ENCODE results near the gene UBE2J1. TPM values are rescaled to one million over a fixed set of nuclear protein-coding genes. Genes with fewer than 3 reads are reported as not detected.

UBE2J1 gene
- total RNA-seq, 2 experiments from 2014 or later, result 34.7 to 34.9 TPM

DNA sequence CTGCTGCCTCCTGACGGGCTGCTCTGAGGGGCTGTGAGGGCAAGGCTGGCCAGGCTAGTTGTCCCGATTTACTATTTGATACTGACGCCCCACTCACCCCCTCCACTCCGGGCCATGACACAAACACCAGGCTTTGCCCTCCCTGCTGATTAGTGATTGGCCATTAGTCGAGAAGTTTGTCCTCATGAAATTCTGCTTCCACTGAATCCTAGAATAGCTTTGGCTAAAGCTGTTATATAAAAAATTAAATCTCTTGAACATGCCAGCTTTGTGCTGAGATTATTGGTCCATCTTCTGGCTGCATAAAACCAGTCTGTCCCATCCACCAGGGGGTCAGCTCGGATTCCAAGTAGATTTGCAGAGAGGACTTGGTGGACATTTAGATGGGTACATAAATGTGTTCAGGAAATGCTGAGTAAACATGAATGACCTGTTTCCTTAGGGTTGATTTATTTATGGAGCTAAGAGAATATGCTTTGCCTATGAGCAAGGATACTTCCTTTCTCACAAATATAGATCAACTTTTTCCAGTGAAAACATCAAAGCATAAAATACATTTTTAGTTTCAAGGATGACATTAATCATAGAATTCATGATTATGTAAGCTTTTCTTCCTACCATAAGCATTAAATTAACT is 37.2 kb downstream of the UBE2J1 start, which contains the start of gene GABRR2:
TSS of gene GABRR2 (minus strand) at position 51 of the 637 bp plus-strand sequence. CDS start 134 bp downstream, outside the sequence.
- H3K9me3 Mint-ChIP-seq, result no peaks in the 10 kb centered on the region
- TF ChIP-seq, protein P1, sequence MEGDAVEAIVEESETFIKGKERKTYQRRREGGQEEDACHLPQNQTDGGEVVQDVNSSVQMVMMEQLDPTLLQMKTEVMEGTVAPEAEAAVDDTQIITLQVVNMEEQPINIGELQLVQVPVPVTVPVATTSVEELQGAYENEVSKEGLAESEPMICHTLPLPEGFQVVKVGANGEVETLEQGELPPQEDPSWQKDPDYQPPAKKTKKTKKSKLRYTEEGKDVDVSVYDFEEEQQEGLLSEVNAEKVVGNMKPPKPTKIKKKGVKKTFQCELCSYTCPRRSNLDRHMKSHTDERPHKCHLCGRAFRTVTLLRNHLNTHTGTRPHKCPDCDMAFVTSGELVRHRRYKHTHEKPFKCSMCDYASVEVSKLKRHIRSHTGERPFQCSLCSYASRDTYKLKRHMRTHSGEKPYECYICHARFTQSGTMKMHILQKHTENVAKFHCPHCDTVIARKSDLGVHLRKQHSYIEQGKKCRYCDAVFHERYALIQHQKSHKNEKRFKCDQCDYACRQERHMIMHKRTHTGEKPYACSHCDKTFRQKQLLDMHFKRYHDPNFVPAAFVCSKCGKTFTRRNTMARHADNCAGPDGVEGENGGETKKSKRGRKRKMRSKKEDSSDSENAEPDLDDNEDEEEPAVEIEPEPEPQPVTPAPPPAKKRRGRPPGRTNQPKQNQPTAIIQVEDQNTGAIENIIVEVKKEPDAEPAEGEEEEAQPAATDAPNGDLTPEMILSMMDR (IDR thresholded peaks at IDR 0.05), result no peak
- no peaks in the 10 kb centered on the region for H3K4me1 Mint-ChIP-seq (ENCODE audit: low read depth)
- no peak within 1 kb of the TSS for H3K4me3 Mint-ChIP-seq
- ChIA-PET CTCF (no interaction called here), POLR2A (no interaction called here)
- H3K27me3 ChIP-seq (ENCODE audit: control insufficient read depth in 1 of 2, insufficient read depth in 2 of 2, low read length in 2 of 2), result no peaks in the 10 kb centered on the region
- no peak within 1 kb of the TSS for H3K4me3 ChIP-seq (ENCODE audit: low read length)
- no peak within 1 kb of the TSS for H3K27ac Mint-ChIP-seq
- no peaks in the 10 kb centered on the region for H3K27me3 Mint-ChIP-seq
- intact Hi-C loops (cut with DNase I, micrococcal nuclease), result no loop called here
- no peaks in the 10 kb centered on the region for H3K9me3 ChIP-seq (ENCODE audit: control insufficient read depth in 1 of 2, insufficient read depth in 1 of 2, low read length in 2 of 2)
- no peak for ATAC-seq (ENCODE audit: poor library complexity)
- H3K36me3 ChIP-seq (ENCODE audit: insufficient read depth, low read length), result peaks cover 4% of the 10 kb centered on the region
- DNase-seq, result no peak
- H3K27ac ChIP-seq (ENCODE audit: low read depth in 1 of 2, low read length in 2 of 2), result no peak within 1 kb of the TSS
- no peaks in the 10 kb centered on the region for H3K4me1 ChIP-seq (ENCODE audit: insufficient read depth, low read length)
- peaks cover 23% of the 10 kb centered on the region for H3K36me3 Mint-ChIP-seq (ENCODE audit: low read depth)

- no peak for DNase-seq
- H3K36me3 ChIP-seq (ENCODE audit: insufficient read depth, low read length), result peaks cover 4% of the 10 kb centered on the region
- H3K27me3 Mint-ChIP-seq, result no peaks in the 10 kb centered on the region
- H3K27ac Mint-ChIP-seq, result no peak overlapping the region
- no peaks in the 10 kb centered on the region for H3K9me3 Mint-ChIP-seq
- POLR2A ChIA-PET, result no interaction called here
- no peak overlapping the region for H3K27ac ChIP-seq (ENCODE audit: low read depth in 1 of 2, low read length in 2 of 2)
- CTCF ChIA-PET, result no interaction called here
- ATAC-seq (ENCODE audit: poor library complexity), result no peak
- H3K4me1 ChIP-seq (ENCODE audit: insufficient read depth, low read length), result no peaks in the 10 kb centered on the region
- H3K4me3 Mint-ChIP-seq, result no peak overlapping the region
- no peak overlapping the region for H3K4me3 ChIP-seq (ENCODE audit: low read length)
- TF ChIP-seq, protein P1 (IDR thresholded peaks at IDR 0.05), result no peak
- H3K27me3 ChIP-seq (ENCODE audit: control insufficient read depth in 1 of 2, insufficient read depth in 2 of 2, low read length in 2 of 2), result no peaks in the 10 kb centered on the region
- no peaks in the 10 kb centered on the region for H3K9me3 ChIP-seq (ENCODE audit: control insufficient read depth in 1 of 2, insufficient read depth in 1 of 2, low read length in 2 of 2)
- intact Hi-C loops (cut with DNase I, micrococcal nuclease), result no loop called here
- H3K36me3 Mint-ChIP-seq (ENCODE audit: low read depth), result peaks cover 17% of the 10 kb centered on the region
- H3K4me1 Mint-ChIP-seq (ENCODE audit: low read depth), result no peaks in the 10 kb centered on the region
Measured at GRCh38 chr6:89314692-89315091, 37.8 kb downstream of the UBE2J1 start.

DNA sequence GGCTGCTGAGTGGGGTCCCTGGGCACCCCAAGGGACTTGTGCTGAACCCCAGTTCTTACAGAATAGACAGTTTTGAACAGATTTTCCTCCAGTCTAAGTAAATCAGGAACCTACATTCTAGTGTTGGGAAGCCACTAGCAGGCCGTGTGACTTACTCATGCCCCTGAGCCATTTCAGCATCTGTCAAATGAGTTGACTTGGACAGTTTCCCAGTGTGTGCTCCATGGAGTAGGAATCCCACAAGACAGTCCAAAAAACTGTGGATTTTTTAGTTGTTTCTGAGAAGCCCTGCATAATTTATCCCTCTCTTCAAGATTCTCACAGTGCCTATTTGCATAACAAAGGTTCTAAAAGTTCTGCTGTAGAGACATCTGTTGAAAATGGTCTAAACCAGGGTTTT is 39.5 kb downstream of the UBE2J1 start:
- no peak overlapping the region for H3K27ac ChIP-seq (ENCODE audit: low read depth in 1 of 2, low read length in 2 of 2)
- H3K4me3 ChIP-seq (ENCODE audit: low read length), result no peak overlapping the region
- ATAC-seq (ENCODE audit: poor library complexity) (no peak), DNase-seq (no peak)
- Mint-ChIP-seq H3K27me3 (no peaks in the 10 kb centered on the region), H3K4me3 (no peak overlapping the region), H3K36me3 (ENCODE audit: low read depth) (peaks cover 13% of the 10 kb centered on the region), H3K27ac (no peak overlapping the region), H3K9me3 (no peaks in the 10 kb centered on the region), H3K4me1 (ENCODE audit: low read depth) (no peaks in the 10 kb centered on the region)
- POLR2A ChIA-PET, result no interaction called here
- TF ChIP-seq, protein P1 (IDR thresholded peaks at IDR 0.05), result no peak
- no peaks in the 10 kb centered on the region for H3K4me1 ChIP-seq (ENCODE audit: insufficient read depth, low read length)
- CTCF ChIA-PET, result no interaction called here
- peaks cover 4% of the 10 kb centered on the region for H3K36me3 ChIP-seq (ENCODE audit: insufficient read depth, low read length)
- H3K27me3 ChIP-seq (ENCODE audit: control insufficient read depth in 1 of 2, insufficient read depth in 2 of 2, low read length in 2 of 2), result no peaks in the 10 kb centered on the region
- no peaks in the 10 kb centered on the region for H3K9me3 ChIP-seq (ENCODE audit: control insufficient read depth in 1 of 2, insufficient read depth in 1 of 2, low read length in 2 of 2)
- intact Hi-C loops (cut with DNase I, micrococcal nuclease), result no loop called here

Measured in CD4-positive, alpha-beta T cell (primary cell).